IMR-90 (cell line): ENCODE data around the gene NRP1.
"Not testable (repeated sequence)": the region's sequence is repeated elsewhere in the genome, so short reads cannot be mapped to it uniquely, and the experiment has no call there.

Experiments
- MAFK ChIP-seq: IDR thresholded peaks from 2 replicates; pipeline ENCODE4 v1.6.1; 2012; ENCODE audit warnings: low read depth, low read length, improper control_type of control experiment
- POLR2A ChIP-seq: IDR thresholded peaks from 2 replicates; pipeline ENCODE4 v1.6.1; 2012; ENCODE audit warnings: mild to moderate bottlenecking, low read depth, low read length

GRCh38 chr10:33384201-33384600 lies 49.7 kb upstream of the NRP1 start:
- not testable (repeated sequence) for TF ChIP-seq MAFK, POLR2A
